ENCODE measurements around the gene ZNF396.
A peak's percentile ranks its signal among the peaks of the same experiment; 100 is the strongest.

ZNF396 gene

DNA sequence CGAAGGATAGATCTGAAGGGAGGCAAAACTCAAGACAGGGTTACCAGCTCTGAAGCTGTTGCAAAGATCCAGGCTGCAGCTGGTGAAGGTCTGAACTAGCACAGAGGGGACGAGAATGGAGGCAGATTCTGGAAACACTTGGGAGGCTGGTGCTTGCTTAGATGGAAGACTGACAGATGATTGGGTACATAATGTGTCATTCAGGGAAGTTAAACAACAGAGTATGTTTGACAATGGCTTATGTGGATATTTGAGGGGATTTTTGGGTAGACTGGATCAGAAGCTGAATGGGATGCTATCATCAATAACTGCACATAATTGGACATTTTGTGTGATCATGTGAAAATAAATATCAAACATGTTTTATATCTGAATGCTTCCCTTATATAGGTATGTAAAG is 2.3 kb upstream of the ZNF396 start:
- no peak for DNase-seq

DNA sequence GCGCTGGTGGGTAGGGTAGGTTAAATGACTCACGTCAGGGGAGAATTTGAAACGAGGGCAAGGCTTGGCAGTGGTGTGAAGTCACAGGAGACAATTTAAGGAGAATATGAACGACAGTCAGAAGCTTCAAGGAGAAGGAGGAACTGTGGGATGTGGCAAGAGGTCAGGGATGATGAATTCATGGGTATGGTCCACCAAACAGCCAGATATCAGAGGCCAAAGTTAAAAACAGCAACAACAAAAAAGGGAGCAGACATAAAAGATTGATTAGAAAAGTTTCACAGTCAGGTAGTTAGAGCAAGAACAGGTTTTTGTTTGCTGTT is 1.4 kb upstream of the ZNF396 start:
- no peak for DNase-seq

DNA sequence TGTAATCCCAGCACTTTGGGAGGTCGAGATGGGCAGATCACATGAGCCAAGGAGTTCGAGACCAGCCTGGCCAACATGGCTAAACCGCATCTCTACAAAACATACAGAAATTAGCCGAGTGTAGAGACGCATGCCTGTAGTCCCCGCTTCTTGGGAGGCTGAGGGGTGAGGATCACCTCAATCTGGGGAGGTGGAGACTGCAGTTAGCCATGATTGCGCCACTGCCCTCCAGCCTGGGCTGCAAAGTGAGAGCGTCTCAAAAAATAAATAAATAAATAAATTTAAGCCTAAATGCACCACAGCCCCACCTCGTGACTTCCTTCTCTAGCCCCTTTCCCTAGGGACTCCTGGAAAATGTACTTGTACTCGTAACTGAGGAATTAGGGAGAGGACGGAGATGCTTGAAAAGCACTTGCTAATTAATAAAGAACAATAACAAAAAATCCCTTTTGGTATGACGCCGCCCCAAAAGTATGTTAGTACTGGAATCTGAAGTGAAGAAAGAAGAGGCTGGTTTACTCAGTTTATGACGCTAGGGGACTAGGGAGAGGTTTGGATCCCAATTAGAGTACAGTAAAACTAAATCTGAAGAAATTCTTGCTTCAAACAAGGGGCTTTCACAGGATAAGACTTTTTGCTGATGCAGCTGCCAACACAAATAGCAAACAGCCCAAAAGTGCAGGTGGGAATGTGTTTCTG is 887 bp upstream of the ZNF396 start:
- DNase-seq, result no peak

DNA sequence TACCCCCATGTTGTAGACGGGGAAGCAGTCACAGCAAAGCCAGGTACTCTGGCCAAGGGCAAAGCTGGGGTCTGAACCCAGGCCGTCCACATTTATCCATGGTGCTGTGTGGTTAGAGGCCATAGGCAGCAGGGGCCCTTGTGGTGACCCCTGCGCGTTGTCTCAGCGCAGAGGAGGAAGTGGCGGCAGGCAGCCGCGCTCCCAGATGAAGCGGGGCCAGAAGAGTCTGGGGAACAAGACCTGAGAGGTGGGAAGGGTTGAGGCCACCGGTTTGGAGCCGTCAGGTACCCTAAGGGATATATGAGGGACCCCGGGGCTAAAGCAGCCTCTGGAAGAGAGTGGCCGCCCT is 770 bp downstream of the ZNF396 start:
- DNase-seq, result no peak

DNA sequence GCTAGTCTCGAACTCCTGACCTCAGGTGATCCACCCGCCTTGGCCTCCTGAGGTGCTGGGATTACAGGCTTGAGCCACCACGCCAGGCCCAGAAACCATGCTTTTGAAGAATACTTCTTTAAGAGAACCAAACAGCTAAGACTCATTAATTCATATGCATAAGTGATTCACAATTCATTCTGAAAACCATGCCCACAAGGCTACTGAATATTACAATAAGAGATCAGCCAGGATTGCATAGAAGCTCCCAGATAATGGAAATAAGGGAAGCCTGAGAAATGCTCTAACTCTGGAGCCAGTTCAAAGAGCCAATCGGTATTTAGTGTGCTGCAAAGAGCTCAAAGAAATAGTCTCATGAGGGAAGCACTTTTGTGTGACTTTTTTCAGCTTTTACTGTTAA is 2.4 kb downstream of the ZNF396 start:
- DNase-seq, result no peak

DNA sequence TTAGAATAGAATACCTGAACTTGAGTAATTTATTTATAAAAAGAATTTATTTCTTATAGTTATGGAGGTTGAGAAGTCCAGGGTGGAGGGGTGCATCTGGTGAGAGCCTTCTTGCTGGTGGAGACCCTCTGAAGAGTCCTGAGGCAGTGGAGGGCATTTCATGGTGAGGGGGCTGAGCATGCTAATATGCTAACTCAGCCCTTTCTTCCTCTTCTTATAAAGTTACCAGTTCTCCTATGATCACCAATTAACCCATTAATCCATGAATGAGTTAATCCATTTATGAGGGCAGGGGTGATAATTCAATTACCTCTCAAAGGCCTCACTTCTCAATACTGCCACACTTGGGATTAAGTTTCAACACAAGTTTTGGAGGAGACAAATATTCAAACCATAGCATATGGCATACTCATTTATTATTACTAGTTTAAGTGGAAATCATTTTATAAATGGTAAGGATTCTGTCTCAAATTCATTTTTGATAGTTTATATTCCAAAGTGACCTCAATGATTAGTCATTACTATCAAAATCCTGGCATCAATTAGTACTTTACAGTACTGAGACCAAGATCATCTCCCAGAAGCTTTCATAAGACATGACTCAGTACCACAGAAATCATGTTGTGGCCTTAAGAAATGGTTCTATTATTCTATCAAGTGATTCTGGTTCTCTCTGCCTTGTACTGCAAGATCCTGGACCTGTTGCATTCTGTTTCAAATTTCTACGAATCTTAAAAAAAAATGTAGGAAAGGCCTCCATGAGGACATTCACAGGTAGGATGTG is 5.5 kb downstream of the ZNF396 start:
- DNase-seq, result no peak

DNA sequence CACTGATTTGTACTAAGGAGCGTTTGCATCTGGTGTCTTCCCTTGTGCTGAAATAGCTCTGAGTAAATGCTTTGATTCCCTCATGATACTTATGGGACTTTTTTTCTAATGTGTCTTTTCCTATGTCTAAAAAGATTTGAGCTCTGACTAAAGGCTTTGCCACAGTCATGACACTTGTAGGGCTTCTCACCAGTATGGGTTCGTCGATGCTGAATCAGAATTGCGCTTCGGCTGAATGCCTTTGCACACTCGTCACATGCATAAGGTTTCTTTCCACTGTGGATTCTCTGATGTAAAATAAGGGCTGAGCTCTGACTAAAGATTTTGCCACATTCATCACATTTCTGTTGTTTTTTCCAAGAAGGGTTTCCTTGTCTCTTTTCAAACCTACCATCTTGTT is 8.0 kb downstream of the ZNF396 start:
- DNase-seq, result no peak

DNA sequence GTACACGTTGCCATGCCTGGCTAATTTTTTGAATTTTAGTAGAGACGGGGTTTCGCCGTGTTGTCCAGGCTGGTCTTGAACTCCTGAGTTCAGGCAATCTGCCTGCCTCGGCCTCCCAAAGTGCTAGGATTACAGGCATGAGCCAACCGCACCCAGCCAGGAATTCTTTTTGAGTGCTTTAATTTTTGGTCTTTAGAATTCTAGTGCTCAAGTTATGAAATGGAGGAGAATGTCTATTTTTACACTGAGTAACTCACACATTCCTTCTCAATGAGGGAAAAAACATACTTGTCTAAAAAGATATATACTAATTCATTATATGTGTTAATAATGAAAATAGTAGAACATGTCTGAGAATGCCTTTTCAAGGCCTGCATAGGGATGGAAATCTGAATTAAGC is 8.5 kb downstream of the ZNF396 start:
- DNase-seq, result no peak

DNA sequence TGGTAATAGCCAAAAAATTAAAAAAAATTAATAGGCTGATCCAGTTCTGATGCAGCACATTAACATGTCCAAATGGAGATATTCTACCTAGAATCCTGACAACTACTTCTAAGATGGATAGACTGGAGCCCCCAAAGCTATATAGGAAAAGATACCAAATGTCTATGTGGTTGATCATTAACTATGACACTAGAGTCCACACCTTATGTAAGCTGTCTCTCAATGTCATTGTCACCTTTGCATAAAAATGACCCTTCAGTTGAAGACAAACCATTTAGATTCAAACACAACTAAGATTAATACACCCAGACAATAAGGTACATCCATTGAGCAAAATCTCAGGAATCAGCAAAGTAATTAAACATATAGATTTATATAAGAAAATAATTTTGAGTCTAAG is 14.6 kb downstream of the ZNF396 start:
- DNase-seq, result no peak

DNA sequence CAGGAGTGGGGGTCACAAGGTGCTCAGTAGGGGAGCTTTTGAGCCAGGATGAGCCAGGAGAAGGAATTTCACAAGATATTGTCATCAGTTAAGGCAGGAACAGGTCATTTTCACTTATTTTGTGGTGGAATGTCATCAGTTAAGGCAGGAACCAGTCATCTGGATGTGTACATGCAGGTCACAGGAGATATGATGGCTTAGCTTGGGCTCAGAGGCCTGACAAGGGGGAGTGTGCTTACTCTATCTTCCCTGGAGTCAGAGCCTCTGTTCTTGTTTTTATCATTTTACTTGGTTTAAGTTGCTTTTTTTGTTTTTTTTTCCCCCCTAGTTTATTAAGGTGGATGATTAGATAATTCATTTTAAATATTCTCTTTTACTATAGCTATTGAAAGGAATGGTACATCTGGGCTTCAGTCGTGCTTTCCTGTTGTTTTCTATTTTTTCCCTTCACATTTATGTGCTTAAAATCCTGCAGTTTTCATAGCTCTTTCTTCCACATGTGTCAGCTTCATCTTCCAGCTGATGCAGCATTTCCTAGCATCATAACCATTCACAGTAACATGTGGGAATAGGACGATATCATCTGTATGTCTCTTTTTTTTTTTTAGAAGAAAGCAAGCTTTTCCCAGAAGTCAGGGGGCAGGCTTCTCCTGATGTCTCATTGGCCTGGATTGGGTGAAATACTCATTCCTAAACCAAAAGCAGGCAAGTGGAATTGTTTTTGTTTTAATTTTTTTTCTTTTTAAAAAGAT is 15.4 kb downstream of the ZNF396 start:
- DNase-seq, result no peak

DNA sequence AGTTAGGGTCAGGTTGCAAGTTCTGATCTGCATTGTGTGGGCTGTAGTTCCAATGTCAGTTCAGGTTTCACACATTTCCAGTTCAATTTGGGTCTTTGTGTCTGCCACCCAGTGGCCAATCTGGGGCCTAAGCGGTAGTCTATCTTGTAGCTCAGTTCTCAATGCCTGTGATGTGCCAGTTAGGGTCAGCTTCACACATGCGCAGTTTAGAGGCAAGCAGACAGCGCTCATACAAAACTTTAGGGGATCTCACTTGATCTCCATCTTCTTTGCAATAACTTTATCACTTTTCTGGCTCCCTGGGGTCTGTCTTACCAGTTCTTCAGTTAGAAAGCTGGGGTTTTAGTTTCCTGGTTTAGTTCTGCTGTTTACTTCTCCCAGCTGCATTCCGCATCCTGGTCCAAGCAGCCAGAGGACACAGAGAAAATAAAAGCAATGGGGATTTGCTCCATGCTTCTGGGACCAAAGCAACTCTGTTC is 22.0 kb downstream of the ZNF396 start:
- DNase-seq, result peak; percentile 18 to 63 (median 35)

DNA sequence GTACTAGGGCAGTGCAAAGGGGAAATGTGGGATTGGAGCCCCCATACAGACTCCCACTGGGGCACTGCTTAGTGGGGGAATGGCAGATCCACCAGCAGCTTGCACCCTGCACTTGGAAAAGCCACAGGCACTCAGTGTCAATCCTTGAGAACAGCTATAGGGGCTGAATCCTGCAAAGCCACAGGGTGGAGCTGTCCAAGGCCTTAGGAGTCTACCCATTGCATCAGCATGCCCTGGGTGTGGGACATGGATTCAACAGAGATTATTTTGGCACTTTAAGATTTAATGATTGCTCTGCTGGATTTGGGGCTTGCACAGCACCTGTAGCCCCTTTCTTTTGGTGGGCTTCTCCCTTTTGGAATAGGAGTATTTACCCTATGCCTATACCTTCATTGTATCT is 24.4 kb downstream of the ZNF396 start:
- no peak for DNase-seq

DNA sequence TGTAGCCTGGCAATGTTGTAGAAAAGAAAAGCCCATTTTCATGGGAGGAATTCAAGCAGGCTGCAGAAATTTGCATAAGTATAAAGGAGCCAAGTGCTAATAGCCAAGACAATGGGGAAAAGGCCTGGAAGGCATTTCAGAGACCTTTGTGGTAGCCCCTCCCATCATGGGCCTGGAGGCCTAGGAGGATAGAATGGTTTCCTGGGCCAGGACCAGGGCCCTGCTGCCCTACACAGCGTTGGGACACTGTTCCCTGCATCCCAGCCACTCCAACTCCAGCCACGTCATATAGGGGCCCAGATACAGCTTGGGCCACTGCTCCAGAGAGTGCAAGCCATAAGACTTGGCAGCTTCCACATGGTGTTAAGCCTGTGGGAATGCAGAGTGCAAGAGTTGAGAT is 24.9 kb downstream of the ZNF396 start:
- DNase-seq, result no peak

DNA sequence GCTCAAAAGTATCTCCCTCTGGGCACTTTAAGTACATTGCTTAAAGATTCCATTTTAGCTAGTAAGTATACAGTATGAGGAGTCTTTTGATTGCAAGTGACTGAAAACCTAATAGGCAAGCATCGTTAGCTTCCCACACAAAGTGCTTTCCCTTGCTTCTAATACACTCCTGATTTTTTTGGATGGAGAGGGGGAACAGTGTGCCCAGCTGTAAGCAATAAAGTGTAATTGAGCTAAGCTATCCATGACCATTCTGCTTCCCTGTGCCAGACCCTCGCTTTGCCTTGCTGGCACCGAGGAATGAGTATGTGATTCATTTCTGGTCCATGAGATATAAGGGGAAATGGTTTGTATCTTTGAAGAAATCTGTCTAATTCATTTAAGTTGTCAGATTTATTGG is 29.1 kb downstream of the ZNF396 start:
- DNase-seq, result no peak

DNA sequence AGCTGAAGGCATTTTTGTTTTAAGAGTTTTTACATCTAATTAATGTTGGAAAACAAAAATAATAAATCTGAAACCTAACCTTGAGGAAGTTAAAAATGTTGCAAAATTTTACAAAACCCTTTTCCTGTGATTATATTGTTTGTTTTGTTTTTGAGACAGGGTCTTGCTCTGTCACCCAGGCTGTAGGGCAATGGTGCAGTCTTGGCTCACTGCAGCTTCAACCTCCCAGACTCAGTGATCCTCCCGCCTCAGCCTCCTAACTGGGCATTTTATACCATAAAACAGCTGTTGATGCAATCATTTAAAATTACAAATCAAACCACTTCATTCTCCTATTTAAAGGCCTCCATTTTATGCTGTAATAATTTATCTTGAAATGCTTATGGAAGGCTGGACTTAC is 31.2 kb downstream of the ZNF396 start:
- no peak for DNase-seq

DNA sequence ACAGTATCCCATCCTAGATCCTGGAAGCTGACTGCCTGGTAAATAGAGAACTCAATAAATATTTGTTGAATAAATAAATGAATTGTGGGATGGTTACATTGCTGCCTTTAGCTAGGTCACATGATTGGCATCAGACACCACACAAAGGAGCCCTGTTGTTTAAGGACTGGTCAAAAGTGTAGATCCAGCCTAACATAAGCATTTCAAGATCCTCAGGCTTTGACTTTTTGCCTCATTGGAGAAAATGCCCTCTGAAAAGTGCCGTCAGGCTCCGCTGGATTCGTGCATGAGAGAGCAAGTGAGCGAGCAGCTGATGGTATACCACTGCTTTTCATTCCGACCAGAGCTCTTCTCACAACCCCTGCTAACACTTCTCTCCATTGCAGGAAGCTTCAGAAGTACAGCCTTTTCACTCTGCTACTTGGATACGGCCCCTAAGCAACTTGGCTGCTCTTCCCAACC is 31.6 kb downstream of the ZNF396 start:
- no peak for DNase-seq

DNA sequence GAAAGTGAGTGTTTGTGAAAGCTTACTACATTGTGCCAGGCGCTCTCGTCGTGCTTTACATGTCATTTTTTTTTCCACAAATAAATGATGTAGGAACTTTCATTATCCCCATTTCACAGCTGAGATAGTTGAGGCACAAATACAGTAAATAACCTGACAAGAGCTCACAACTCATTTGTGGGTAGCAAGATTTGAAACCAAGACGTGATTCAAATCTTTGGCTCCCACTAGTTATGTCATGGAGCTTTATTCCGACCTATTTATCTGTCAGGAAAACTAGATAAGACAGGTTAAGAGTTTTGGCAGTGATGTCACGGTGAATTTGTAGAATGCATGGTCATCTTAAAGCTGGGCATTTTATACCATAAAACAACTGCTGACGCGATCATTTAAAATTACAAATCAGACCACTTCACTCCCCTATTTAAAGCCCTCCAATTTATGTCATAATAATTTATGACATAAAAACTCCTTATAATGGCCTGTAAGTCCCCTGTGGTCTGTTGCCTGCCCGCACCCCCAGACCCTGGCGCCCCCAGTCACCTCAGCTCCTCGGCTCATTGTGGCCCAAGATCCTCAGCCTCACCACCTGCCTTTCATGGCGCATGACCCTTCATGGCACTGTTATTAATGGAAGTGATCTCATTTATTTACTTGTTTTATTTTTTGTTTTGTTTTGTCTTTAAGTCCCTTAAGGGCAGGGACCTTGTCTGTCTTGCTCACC is 32.2 kb downstream of the ZNF396 start:
- no peak for DNase-seq

DNA sequence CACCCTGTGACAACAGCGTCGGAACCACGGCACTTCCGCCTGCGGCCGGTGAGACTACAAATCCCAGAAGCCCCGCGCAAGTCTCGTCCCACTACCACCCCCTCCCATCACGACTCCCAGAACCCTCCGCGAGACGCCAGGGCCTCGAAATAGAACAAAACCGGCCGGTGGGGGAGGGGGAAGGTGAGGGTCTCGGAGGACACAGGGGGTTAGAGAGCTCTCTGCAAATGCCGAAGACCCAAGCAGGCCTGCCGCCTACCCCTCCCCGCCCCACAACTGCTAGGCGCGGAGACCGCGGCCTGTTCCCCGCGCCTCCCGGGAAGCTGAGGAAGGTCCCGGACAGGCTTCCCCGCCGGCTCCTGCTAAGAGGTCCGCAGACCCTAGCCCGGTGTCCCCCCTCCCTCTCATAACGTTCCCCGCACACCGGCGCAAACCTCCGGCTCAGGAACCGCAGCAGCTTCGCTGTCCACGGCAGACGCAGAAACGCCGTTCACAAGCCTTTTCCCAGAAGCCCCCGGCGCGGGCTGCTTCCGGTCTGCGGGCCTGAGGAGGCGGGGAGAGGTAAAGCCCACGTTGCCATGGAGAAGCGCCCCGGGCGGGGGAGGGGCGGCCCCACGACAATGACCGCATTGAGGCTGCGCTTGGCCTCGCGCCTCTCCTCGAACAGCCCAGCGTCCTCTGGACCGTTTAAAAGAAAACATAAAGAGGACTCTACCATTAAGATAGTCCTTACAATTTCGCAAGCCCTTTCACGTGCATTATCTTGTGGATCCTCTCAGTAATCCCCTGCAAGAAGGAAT is 33.0 kb downstream of the ZNF396 start, which contains the start of gene ZNF24:
Gene ZNF24, minus strand, starts transcription at position 485 of the 800 bp plus-strand sequence. CDS start 3,770 bp downstream, outside the sequence.
- DNase-seq, result peak; percentile 79 to 89 (median 85)

DNA sequence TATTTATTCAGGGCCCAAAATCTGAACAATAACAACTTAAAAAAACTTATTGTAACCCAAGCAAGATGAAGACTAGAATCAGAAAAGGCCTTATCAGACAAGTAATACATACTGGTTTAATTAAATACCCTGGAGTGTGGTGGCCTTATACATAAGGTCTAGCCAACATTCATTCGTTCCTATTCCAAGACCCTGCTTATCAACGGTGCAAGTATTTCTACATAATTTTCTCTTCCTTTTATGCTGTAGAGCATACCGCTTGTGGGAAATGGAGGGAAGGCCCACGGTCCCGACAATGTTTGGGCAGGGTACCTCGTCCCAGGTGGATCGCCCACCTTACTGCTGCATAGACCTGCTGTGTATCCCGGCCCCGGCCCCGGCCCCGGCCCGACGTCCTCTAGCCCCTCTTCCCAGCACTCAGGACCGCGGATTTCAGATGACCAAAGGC is 33.6 kb downstream of the ZNF396 start:
- DNase-seq, result no peak

DNA sequence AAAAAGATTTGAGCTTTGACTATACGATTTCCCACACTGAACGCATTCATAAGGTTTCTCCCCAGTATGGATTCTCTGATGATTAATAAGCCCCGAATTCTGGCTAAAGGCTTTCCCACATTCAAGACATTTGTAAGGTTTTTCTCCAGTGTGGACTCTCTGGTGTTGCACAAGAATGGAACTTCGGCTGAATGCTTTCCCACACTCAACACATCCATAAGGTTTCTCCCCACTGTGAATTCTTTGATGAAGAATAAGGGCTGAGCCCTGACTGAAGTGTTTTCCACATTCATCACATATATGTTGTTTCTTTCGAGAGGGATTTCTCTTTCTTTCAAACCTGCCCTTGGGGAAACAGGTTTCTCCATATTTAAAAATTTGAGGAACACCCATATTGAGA is 39.9 kb downstream of the ZNF396 start:
- no peak for DNase-seq

DNA sequence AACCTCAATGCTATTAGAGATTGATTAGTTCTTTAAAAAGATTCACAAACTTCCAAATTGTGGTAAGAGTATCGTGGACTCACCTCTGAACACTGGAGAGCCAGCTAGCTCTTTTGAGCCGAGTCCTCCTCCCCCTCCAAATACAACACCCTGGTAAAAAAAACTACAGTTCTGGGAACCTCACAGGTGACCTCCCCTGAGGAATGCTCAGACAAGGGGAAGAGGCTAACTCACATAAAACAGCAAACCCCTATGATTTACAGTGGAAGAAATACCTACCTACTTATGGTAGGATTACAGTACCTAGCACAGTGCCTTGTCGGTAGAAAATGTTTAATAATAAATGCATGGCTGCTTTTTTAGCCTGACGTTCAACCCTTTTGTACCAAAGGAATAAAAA is 41.3 kb downstream of the ZNF396 start:
- no peak for DNase-seq

DNA sequence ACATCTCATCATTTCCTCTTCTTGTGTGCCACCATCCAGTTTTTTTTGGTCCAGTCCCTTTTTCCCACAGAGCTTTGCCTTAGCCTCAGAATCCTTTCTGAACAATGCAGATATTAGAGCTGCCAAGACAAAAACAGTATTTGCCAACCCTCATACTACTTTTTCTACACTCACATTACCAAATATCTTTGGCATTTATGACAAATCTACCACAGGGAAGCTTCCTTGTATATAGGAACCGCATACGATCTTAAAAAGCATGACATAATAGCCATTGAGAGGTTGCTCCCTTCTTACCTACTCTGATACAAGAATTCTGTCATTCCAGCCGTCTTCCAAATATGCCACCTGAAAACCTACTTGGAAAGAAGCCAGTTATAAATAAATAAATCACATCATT is 42.3 kb downstream of the ZNF396 start:
- DNase-seq, result no peak

All from stimulated activated naive CD4-positive, alpha-beta T cell (primary cell).